ENCODE data around the gene TMEM204. TPM values are rescaled to one million over a fixed set of nuclear protein-coding genes. Genes with fewer than 3 reads are reported as not detected.

Gene TMEM204
- total RNA-seq, 1 donor from 2014 or later: 0.18 TPM

DNA sequence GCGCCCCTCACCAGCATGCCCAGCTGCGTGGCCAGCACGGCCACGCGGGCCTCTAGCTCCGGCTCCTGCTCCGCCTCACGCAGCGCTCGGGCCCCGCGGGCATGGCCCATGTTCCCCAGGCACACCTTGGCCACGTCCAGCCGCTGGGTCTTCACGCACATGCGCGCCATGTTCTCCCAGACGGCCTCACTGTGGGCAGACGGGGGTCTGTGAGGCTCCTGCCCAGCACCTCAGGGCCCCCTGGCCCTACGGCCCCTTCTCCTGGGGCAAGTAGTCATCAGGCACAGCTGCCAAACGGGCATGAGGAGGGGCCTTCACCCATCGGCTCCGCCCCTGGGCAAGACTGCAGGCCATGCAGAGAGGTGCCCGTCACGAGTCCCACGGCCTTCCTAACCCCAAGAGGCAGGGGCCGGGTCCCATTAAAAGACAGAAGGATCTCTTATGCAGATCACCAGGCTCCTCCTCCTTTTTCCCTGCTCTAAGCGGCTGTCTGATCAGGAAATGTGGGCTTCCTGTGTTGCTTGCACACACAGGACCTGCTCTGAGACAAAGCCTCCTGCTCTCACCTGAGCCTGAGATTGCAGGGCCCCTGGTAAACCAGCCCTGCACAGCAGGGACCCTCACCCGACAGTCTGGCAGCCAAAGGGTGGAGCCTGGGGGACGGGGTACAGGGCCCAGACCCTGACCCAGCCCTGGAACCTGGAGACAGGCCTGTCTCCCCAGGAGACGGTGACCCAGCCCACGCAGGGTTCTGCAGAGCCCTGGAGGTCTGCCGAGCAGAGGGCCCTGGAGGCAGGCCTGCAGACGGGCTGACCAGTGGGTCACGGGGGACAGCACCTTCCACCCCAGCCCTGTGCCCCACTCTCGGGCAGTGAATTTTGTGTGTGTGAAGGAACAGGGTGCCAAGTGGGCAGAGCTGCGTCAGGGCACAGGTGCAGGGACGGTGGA is 6.6 kb upstream of the TMEM204 start:
- CTCF ChIA-PET: no interaction called here

GRCh38 chr16:1527836-1528811 is 5.3 kb upstream of the TMEM204 start:
- H3K9me3 Mint-ChIP-seq: no peaks in the 10 kb centered on the region
- no peak for TF ChIP-seq CTCF (IDR thresholded peaks at IDR 0.05)
- ATAC-seq (ENCODE audit: low read depth) (no peak), DNase-seq (no peak)
- intact Hi-C loops (cut with micrococcal nuclease): no loop called here
- H3K4me1 Mint-ChIP-seq: no peaks in the 10 kb centered on the region
- POLR2A ChIA-PET: no interaction called here
- no peaks in the 10 kb centered on the region for H3K36me3 Mint-ChIP-seq (ENCODE audit: low read depth)
- no peak overlapping the region for H3K27ac Mint-ChIP-seq
- H3K4me3 Mint-ChIP-seq: no peak overlapping the region
- no peaks in the 10 kb centered on the region for H3K27me3 Mint-ChIP-seq
- CTCF ChIA-PET: no interaction called here

More for the DNA sequence above, 6.6 kb upstream of the TMEM204 start:
- Mint-ChIP-seq H3K4me1 (no peaks in the 10 kb centered on the region), H3K27ac (no peak overlapping the region), H3K27me3 (no peaks in the 10 kb centered on the region), H3K4me3 (no peak overlapping the region), H3K9me3 (no peaks in the 10 kb centered on the region), H3K36me3 (ENCODE audit: low read depth) (no peaks in the 10 kb centered on the region)
- DNase-seq: no peak
- TF ChIP-seq CTCF (IDR thresholded peaks at IDR 0.05): no peak
- ATAC-seq (ENCODE audit: low read depth): no peak
- intact Hi-C loops (cut with micrococcal nuclease): no loop called here
- POLR2A ChIA-PET: no interaction called here

DNA sequence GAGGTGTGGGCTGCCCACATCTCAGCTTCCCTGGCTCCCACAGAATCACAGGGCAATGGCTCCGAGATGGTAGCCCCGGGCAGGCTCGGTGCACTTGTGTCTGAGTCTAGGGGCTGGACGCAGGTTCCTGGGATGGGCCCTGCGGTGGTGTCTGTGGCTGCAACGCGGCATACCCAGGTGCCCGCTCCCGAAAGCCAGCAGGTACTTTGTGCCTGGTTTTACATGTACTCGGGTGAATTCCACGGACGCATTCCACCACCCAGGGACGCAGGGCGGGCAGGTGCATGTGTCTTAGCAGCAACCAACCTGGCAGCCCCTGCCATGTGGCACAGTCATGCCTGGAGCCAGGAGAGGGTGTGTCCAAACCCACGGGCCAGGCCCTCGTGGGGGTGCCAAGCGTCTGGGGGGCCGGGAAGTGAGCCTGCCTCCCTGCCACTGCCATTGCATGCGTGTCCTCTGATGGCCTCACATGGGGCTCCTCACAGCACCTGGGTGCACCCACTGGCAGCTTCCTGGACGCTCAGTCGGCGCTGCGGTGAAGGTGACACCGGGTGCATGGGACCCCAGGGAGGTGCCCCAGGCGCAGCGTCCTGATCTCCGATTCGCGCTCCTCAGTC is 4.4 kb upstream of the TMEM204 start:
- ATAC-seq (ENCODE audit: low read depth) (no peak), DNase-seq (no peak)
- CTCF ChIA-PET: no interaction called here
- Mint-ChIP-seq H3K4me1 (peaks cover 4% of the 10 kb centered on the region), H3K9me3 (no peaks in the 10 kb centered on the region), H3K27me3 (no peaks in the 10 kb centered on the region), H3K36me3 (ENCODE audit: low read depth) (no peaks in the 10 kb centered on the region), H3K4me3 (no peak overlapping the region), H3K27ac (no peak overlapping the region)
- POLR2A ChIA-PET: no interaction called here
- intact Hi-C loops (cut with micrococcal nuclease): no loop called here
- no peak for TF ChIP-seq CTCF (IDR thresholded peaks at IDR 0.05)

GRCh38 chr16:1530349-1530882 is 3.0 kb upstream of the TMEM204 start:
- Mint-ChIP-seq H3K4me1 (peaks cover 6% of the 10 kb centered on the region), H3K27me3 (no peaks in the 10 kb centered on the region), H3K36me3 (ENCODE audit: low read depth) (no peaks in the 10 kb centered on the region), H3K4me3 (no peak overlapping the region), H3K27ac (no peak overlapping the region), H3K9me3 (no peaks in the 10 kb centered on the region)
- no peak for ATAC-seq (ENCODE audit: low read depth)
- CTCF ChIA-PET: no interaction called here
- POLR2A ChIA-PET: no interaction called here
- no peak for TF ChIP-seq CTCF (IDR thresholded peaks at IDR 0.05)
- intact Hi-C loops (cut with micrococcal nuclease): no loop called here
- DNase-seq: no peak
